Measurements from ENCODE around the gene STPG2. TPM values are rescaled to one million over a fixed set of nuclear protein-coding genes. Genes with fewer than 3 reads are reported as not detected.

Gene STPG2
- total and polyA plus RNA-seq, 2 of the 8 experiments (the other 6 are each of a cell fraction or from before 2014, with no cell fraction given): 0.03 TPM; not detected in 1

GRCh38 chr4:97525236-97525635, 618.0 kb downstream of the STPG2 start:
- ChIA-PET CTCF (ENCODE audit: partially characterized antibody) (no interaction called here), POLR2A (ENCODE audit: partially characterized antibody) (no interaction called here)
- no peak overlapping the region for H2AFZ ChIP-seq (ENCODE audit: low read length)
- no peaks in the 10 kb centered on the region for H3K79me2 ChIP-seq (ENCODE audit: control insufficient read depth in 1 of 2, insufficient read depth in 2 of 2, low read length in 2 of 2)
- no peaks in the 10 kb centered on the region for H4K20me1 ChIP-seq (replicated peaks in 1 of 2; ENCODE audit: control insufficient read depth in 1 of 2, insufficient read depth in 2 of 2, low read length in 2 of 2)
- no peak overlapping the region for H2BK12ac ChIP-seq (ENCODE audit: low read depth, low read length)
- no peak overlapping the region for H2AK5ac ChIP-seq (ENCODE audit: low read depth, low read length)
- no peaks in the 10 kb centered on the region for H3K9me3 ChIP-seq (ENCODE audit: insufficient read depth in 2 of 2, low read depth in 1 of 2, low read length in 1 of 2)
- H3K4me1 ChIP-seq (replicated peaks in 1 of 4; ENCODE audit: control insufficient read depth in 3 of 4, insufficient read depth in 4 of 4, low read length in 3 of 4): no peaks in the 10 kb centered on the region
- no peak overlapping the region for H2BK5ac ChIP-seq (ENCODE audit: low read depth, low read length)
- no peak overlapping the region for H3K18ac ChIP-seq (ENCODE audit: extremely low read depth, low read length)
- no peak overlapping the region for H3K4ac ChIP-seq (replicated peaks; ENCODE audit: insufficient read length, low read depth, low read length)
- TF ChIP-seq SIN3A (conservative IDR thresholded peaks at IDR 0.05 in 1 of 2, IDR thresholded peaks at IDR 0.05 in 1 of 2; ENCODE audit: low read depth in 1 of 2, low read length in 2 of 2): no peak
- TF ChIP-seq TBP (IDR thresholded peaks at IDR 0.05; ENCODE audit: low read depth, low read length): no peak
- no peak for TF ChIP-seq TAF7 (optimal IDR thresholded peaks at IDR 0.05; ENCODE audit: borderline replicate concordance, low read depth, low read length)
- no peak for TF ChIP-seq POLR2A (IDR thresholded peaks at IDR 0.05; ENCODE audit: control extremely low read depth in 1 of 2, low read depth in 2 of 2, low read length in 2 of 2)
- TF ChIP-seq CREB1 (IDR thresholded peaks at IDR 0.05): no peak
- no peak for TF ChIP-seq CHD1 (IDR thresholded peaks at IDR 0.05; ENCODE audit: low read depth, low read length)
- TF ChIP-seq JUND (IDR thresholded peaks at IDR 0.05; ENCODE audit: low read length): no peak
- TF ChIP-seq MAX (IDR thresholded peaks at IDR 0.05): no peak
- no peak for TF ChIP-seq SIX5 (IDR thresholded peaks at IDR 0.05; ENCODE audit: low read depth, low read length)
- TF ChIP-seq RAD21 (IDR thresholded peaks at IDR 0.05 in 1 of 2, conservative IDR thresholded peaks at IDR 0.05 in 1 of 2; ENCODE audit: low read depth in 2 of 2, low read length in 2 of 2): no peak
- no peak for TF ChIP-seq CEBPB (IDR thresholded peaks at IDR 0.05; ENCODE audit: low read depth, low read length)
- no peak for TF ChIP-seq SP1 (IDR thresholded peaks at IDR 0.05; ENCODE audit: low read depth, low read length)
- no peak overlapping the region for H2BK20ac ChIP-seq (ENCODE audit: low read length)
- no peaks in the 10 kb centered on the region for H3K79me1 ChIP-seq (ENCODE audit: low read depth, low read length)
- FAIRE-seq (no peak), DNase-seq (ENCODE audit: low read depth in 1 of 2, low spot score in 2 of 2) (no peak)
- no peak overlapping the region for H3K56ac ChIP-seq (replicated peaks; ENCODE audit: insufficient read length, low read depth, low read length)
- H3K14ac ChIP-seq (ENCODE audit: insufficient read length): no peak overlapping the region
- no peak overlapping the region for H3K4me3 ChIP-seq (ENCODE audit: extremely low read depth in 1 of 4, insufficient read depth in 2 of 4, low read depth in 3 of 4, low read length in 4 of 4)
- H3K27me3 ChIP-seq (replicated peaks in 1 of 4; ENCODE audit: control insufficient read depth in 3 of 4, extremely low read depth in 1 of 4, insufficient read depth in 3 of 4, low read length in 3 of 4): no peaks in the 10 kb centered on the region
- H4K8ac ChIP-seq (ENCODE audit: extremely low read depth, insufficient read depth, low read length): no peak overlapping the region
- H3K36me3 ChIP-seq (ENCODE audit: control insufficient read depth in 2 of 4, insufficient read depth in 4 of 4, low read length in 3 of 4): no peaks in the 10 kb centered on the region
- H3K23me2 ChIP-seq (ENCODE audit: low read depth, low read length): no peaks in the 10 kb centered on the region
- no peak overlapping the region for H2BK120ac ChIP-seq (replicated peaks; ENCODE audit: low read depth, low read length)
- no peak overlapping the region for H3K9ac ChIP-seq (replicated peaks in 1 of 4; ENCODE audit: extremely low read depth in 1 of 4, low read depth in 3 of 4, low read length in 3 of 4)
- no peak overlapping the region for H3K23ac ChIP-seq (ENCODE audit: insufficient read length)
- 89% methylated on average over 3 of the region's 3 CpGs; no CpG with 5 or more reads in 1 of the 2 experiments for WGBS, 2 experiments (ENCODE audit: extremely low coverage in 1 of 2, insufficient coverage in 1 of 2, insufficient read length in 1 of 2, insufficient replicate concordance in 2 of 2, low coverage in 1 of 2, low lambda C conversion rate in 2 of 2, missing lambda C conversion rate in 1 of 2)
- no peak overlapping the region for H3K4me2 ChIP-seq (ENCODE audit: insufficient read depth in 1 of 2, low read depth in 2 of 2, low read length in 2 of 2)
- no peak overlapping the region for H3K27ac ChIP-seq (ENCODE audit: low read depth, low read length)
- H4K5ac ChIP-seq (ENCODE audit: insufficient read length, low read depth, low read length): no peak overlapping the region
- no peak overlapping the region for H2BK15ac ChIP-seq (ENCODE audit: low read length)
- no peak overlapping the region for H4K91ac ChIP-seq (replicated peaks; ENCODE audit: insufficient read length, low read length)

Data from H1 (cell line).